Measurements from ENCODE around the gene RAB37.

The RAB37 gene

GRCh38 chr17:74779501-74779900 is 42.4 kb downstream of the RAB37 start:
- FAIRE-seq: no peak
- no peak for TF ChIP-seq POLR2A (IDR thresholded peaks at IDR 0.05; ENCODE audit: low read depth, low read length)
- TF ChIP-seq SPI1 (IDR thresholded peaks at IDR 0.05; ENCODE audit: low read depth, low read length): no peak
- TF ChIP-seq PAX5 (IDR thresholded peaks at IDR 0.05; ENCODE audit: insufficient read depth, low read length, severe bottlenecking): no peak
- no peak for TF ChIP-seq POU2F2 (IDR thresholded peaks at IDR 0.05; ENCODE audit: low read depth, low read length)
- TF ChIP-seq TAF1 (IDR thresholded peaks at IDR 0.05; ENCODE audit: low read depth, low read length): no peak
- no peak for TF ChIP-seq POLR2AphosphoS5 (IDR thresholded peaks at IDR 0.05; ENCODE audit: low read depth, low read length)
- no peak for DNase-seq (ENCODE audit: insufficient read length, low spot score)

- DNase-seq (ENCODE audit: insufficient read length, low spot score) (peak; percentile 63), FAIRE-seq (peak; percentile 94)
- TF ChIP-seq POLR2AphosphoS5 (IDR thresholded peaks at IDR 0.05; ENCODE audit: low read depth, low read length) (no peak), SPI1 (IDR thresholded peaks at IDR 0.05; ENCODE audit: low read depth, low read length) (no peak), PAX5 (IDR thresholded peaks at IDR 0.05; ENCODE audit: insufficient read depth, low read length, severe bottlenecking) (peak; percentile 87), POLR2A (IDR thresholded peaks at IDR 0.05; ENCODE audit: low read depth, low read length) (no peak), TAF1 (IDR thresholded peaks at IDR 0.05; ENCODE audit: low read depth, low read length) (no peak), POU2F2 (IDR thresholded peaks at IDR 0.05; ENCODE audit: low read depth, low read length) (no peak)
These were observed 42.9 kb downstream of the RAB37 start for GRCh38 chr17:74779948-74780400.

- no peak for DNase-seq (ENCODE audit: insufficient read length, low spot score)
These were observed 43.6 kb downstream of the RAB37 start for GRCh38 chr17:74780443-74781238.

GRCh38 chr17:74782571-74782970 is 45.5 kb downstream of the RAB37 start:
- FAIRE-seq: no peak

More at GRCh38 chr17:74780443-74781238, 43.6 kb downstream of the RAB37 start:
- TF ChIP-seq POLR2AphosphoS5 (IDR thresholded peaks at IDR 0.05; ENCODE audit: low read depth, low read length) (no peak), TAF1 (IDR thresholded peaks at IDR 0.05; ENCODE audit: low read depth, low read length) (no peak), POU2F2 (IDR thresholded peaks at IDR 0.05; ENCODE audit: low read depth, low read length) (no peak), PAX5 (IDR thresholded peaks at IDR 0.05; ENCODE audit: insufficient read depth, low read length, severe bottlenecking) (no peak), SPI1 (IDR thresholded peaks at IDR 0.05; ENCODE audit: low read depth, low read length) (no peak), POLR2A (IDR thresholded peaks at IDR 0.05; ENCODE audit: low read depth, low read length) (no peak)
- peak; percentile 16 for FAIRE-seq

GRCh38 chr17:74784125-74784810 is 47.2 kb downstream of the RAB37 start:
- DNase-seq (ENCODE audit: insufficient read length, low spot score) (no peak), FAIRE-seq (peak; percentile 67)
- TF ChIP-seq SPI1 (IDR thresholded peaks at IDR 0.05; ENCODE audit: low read depth, low read length) (no peak), POLR2A (IDR thresholded peaks at IDR 0.05; ENCODE audit: low read depth, low read length) (no peak), POLR2AphosphoS5 (IDR thresholded peaks at IDR 0.05; ENCODE audit: low read depth, low read length) (no peak), POU2F2 (IDR thresholded peaks at IDR 0.05; ENCODE audit: low read depth, low read length) (no peak)

More at GRCh38 chr17:74782571-74782970, 45.5 kb downstream of the RAB37 start:
- no peak for DNase-seq (ENCODE audit: insufficient read length, low spot score)
- TF ChIP-seq TAF1 (IDR thresholded peaks at IDR 0.05; ENCODE audit: low read depth, low read length) (no peak), POU2F2 (IDR thresholded peaks at IDR 0.05; ENCODE audit: low read depth, low read length) (no peak), POLR2A (IDR thresholded peaks at IDR 0.05; ENCODE audit: low read depth, low read length) (no peak), PAX5 (IDR thresholded peaks at IDR 0.05; ENCODE audit: insufficient read depth, low read length, severe bottlenecking) (no peak), POLR2AphosphoS5 (IDR thresholded peaks at IDR 0.05; ENCODE audit: low read depth, low read length) (no peak), SPI1 (IDR thresholded peaks at IDR 0.05; ENCODE audit: low read depth, low read length) (no peak)

GRCh38 chr17:74785096-74785980 is 48.3 kb downstream of the RAB37 start:
- peak; percentile 67 for FAIRE-seq
- TF ChIP-seq POLR2AphosphoS5 (IDR thresholded peaks at IDR 0.05; ENCODE audit: low read depth, low read length) (no peak), PAX5 (IDR thresholded peaks at IDR 0.05; ENCODE audit: insufficient read depth, low read length, severe bottlenecking) (no peak), SPI1 (IDR thresholded peaks at IDR 0.05; ENCODE audit: low read depth, low read length) (no peak), TAF1 (IDR thresholded peaks at IDR 0.05; ENCODE audit: low read depth, low read length) (no peak), POLR2A (IDR thresholded peaks at IDR 0.05; ENCODE audit: low read depth, low read length) (no peak), POU2F2 (IDR thresholded peaks at IDR 0.05; ENCODE audit: low read depth, low read length) (no peak)
- no peak for DNase-seq (ENCODE audit: insufficient read length, low spot score)

- DNase-seq (ENCODE audit: insufficient read length, low spot score) (no peak), FAIRE-seq (no peak)
- no peak for TF ChIP-seq POLR2A (IDR thresholded peaks at IDR 0.05; ENCODE audit: low read depth, low read length)
- TF ChIP-seq TAF1 (IDR thresholded peaks at IDR 0.05; ENCODE audit: low read depth, low read length): no peak
- no peak for TF ChIP-seq SPI1 (IDR thresholded peaks at IDR 0.05; ENCODE audit: low read depth, low read length)
- no peak for TF ChIP-seq POLR2AphosphoS5 (IDR thresholded peaks at IDR 0.05; ENCODE audit: low read depth, low read length)
- TF ChIP-seq PAX5 (IDR thresholded peaks at IDR 0.05; ENCODE audit: insufficient read depth, low read length, severe bottlenecking): no peak
- TF ChIP-seq POU2F2 (IDR thresholded peaks at IDR 0.05; ENCODE audit: low read depth, low read length): no peak
These were observed 48.9 kb downstream of the RAB37 start for GRCh38 chr17:74785981-74786360.

- TF ChIP-seq SPI1 (IDR thresholded peaks at IDR 0.05; ENCODE audit: low read depth, low read length) (no peak), POLR2A (IDR thresholded peaks at IDR 0.05; ENCODE audit: low read depth, low read length) (no peak), POLR2AphosphoS5 (IDR thresholded peaks at IDR 0.05; ENCODE audit: low read depth, low read length) (no peak), TAF1 (IDR thresholded peaks at IDR 0.05; ENCODE audit: low read depth, low read length) (no peak), POU2F2 (IDR thresholded peaks at IDR 0.05; ENCODE audit: low read depth, low read length) (no peak), PAX5 (IDR thresholded peaks at IDR 0.05; ENCODE audit: insufficient read depth, low read length, severe bottlenecking) (no peak)
- no peak for FAIRE-seq
- no peak for DNase-seq (ENCODE audit: insufficient read length, low spot score)
These were observed 49.5 kb downstream of the RAB37 start for GRCh38 chr17:74786431-74787055.

Data from GM12891 (cell line).